Lower leg skin (tissue), 4 donors: Measurements from ENCODE around the gene UBN1. TPM values are rescaled to one million over a fixed set of nuclear protein-coding genes. Genes with fewer than 3 reads are reported as not detected.

Experiments
- DNase-seq, 2 donors: peaks; one replicate each; pipeline ENCODE4 v3.0.0-alpha.2; 2019; ENCODE audit warnings: low spot score in 2 of 2
- H3K4me3 ChIP-seq: fragments of 200-600 bp; sonication (generic); 2 replicates; pipeline ENCODE4 v1.5.1; 2017; ENCODE audit warnings: mild to moderate bottlenecking, low read depth; ENCODE audit not compliant: poor library complexity, severe bottlenecking
- POLR2A ChIP-seq, 2 donors: fragments of 450-650 bp; IDR thresholded peaks; one replicate each; pipeline ENCODE4 v1.6.1; 2016 to 2017; ENCODE audit warnings: antibody characterized with exemption in 2 of 2, mild to moderate bottlenecking in 1 of 2, moderate library complexity in 1 of 2
- WGBS, 2 donors: methylation state at CpG; one replicate each; pipeline ENCODE4 v1.1.5; 2018; 5-methylcytosine and 5-hydroxymethylcytosine counted together
- intact Hi-C: fragments of 100-400 bp; cut with DNase I; formaldehyde crosslinking; loops from one replicate; pipeline ENCODE4 v1.15.0; 2023; ENCODE audit warnings: low total_unique reads
- total RNA-seq, 4 donors: library from RNA; depleted of rRNA; stranded (reverse); fragments of >200 nt; gene quantifications; one replicate each; pipeline ENCODE4 v1.1.0, GENCODE V29; 2016
- TF ChIP-seq, protein P1 (sequence below), 3 donors: fragments of 450-650 bp; IDR thresholded peaks; one replicate each; pipeline ENCODE4 v1.5.1; 2016; ENCODE audit warnings: antibody characterized with exemption in 3 of 3, mild to moderate bottlenecking in 3 of 3, moderate library complexity in 2 of 3

The UBN1 gene
- total RNA-seq, 4 donors from 2014 or later = 20.7 to 38.3 (median 27.9) TPM

GRCh38 chr16:4931381-4931780 is 84.1 kb downstream of the UBN1 start:
- 48 to 61% methylated on average over 11 of the region's 11 CpGs for WGBS, 2 donors
- intact Hi-C loops = no loop called here
- DNase-seq = no peak
- H3K4me3 ChIP-seq = no peak overlapping the region
- TF ChIP-seq POLR2A (IDR thresholded peaks at IDR 0.05) = no peak
- TF ChIP-seq, protein P1, sequence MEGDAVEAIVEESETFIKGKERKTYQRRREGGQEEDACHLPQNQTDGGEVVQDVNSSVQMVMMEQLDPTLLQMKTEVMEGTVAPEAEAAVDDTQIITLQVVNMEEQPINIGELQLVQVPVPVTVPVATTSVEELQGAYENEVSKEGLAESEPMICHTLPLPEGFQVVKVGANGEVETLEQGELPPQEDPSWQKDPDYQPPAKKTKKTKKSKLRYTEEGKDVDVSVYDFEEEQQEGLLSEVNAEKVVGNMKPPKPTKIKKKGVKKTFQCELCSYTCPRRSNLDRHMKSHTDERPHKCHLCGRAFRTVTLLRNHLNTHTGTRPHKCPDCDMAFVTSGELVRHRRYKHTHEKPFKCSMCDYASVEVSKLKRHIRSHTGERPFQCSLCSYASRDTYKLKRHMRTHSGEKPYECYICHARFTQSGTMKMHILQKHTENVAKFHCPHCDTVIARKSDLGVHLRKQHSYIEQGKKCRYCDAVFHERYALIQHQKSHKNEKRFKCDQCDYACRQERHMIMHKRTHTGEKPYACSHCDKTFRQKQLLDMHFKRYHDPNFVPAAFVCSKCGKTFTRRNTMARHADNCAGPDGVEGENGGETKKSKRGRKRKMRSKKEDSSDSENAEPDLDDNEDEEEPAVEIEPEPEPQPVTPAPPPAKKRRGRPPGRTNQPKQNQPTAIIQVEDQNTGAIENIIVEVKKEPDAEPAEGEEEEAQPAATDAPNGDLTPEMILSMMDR (IDR thresholded peaks at IDR 0.05) = no peak

Other genes starting within 250 kb of the UBN1 start
- gene UBALD1, start 232.6 kb upstream of the UBN1 start, total RNA-seq = 10 to 100 TPM in 3 of 4 donors, 1 to 10 TPM in 1; 9.8 to 14.9 (median 14.3) TPM
- 10 to 100 TPM; 35.3 to 53.4 (median 40.1) TPM for gene MGRN1, start 222.7 kb upstream of the UBN1 start, total RNA-seq
- 10 to 100 TPM; 18.5 to 27.8 (median 23.6) TPM for gene NUDT16L1, start 153.9 kb upstream of the UBN1 start, total RNA-seq
- gene ANKS3, start 113.2 kb upstream of the UBN1 start, total RNA-seq = 10 to 100 TPM; 10.4 to 28.8 (median 17.4) TPM
- 1 to 10 TPM in 1 of 4 donors, under 1 TPM in 1, not detected in 2; 0.16 to 1.4 TPM for gene DNAAF8, start 112.9 kb upstream of the UBN1 start, total RNA-seq
- gene ZNF500, start 80.3 kb upstream of the UBN1 start, total RNA-seq = 10 to 100 TPM; 12.6 to 23.3 (median 20.5) TPM
- gene SEPTIN12, start 59.1 kb upstream of the UBN1 start, total RNA-seq = not detected
- gene SMIM22, start 52.1 kb upstream of the UBN1 start, total RNA-seq = 10 to 100 TPM in 1 of 4 donors, 1 to 10 TPM in 2, not detected in 1; 6.6 to 10.6 (median 7.6) TPM
- 10 to 100 TPM in 2 of 4 donors, 1 to 10 TPM in 2; 7.3 to 15.8 (median 10.2) TPM for gene ROGDI, start 44.8 kb upstream of the UBN1 start, total RNA-seq
- 10 to 100 TPM; 36.8 to 52.6 (median 51.3) TPM for gene GLYR1, start 193 bp upstream of the UBN1 start, total RNA-seq
- 100 to 1,000 TPM; 445 to 545 (median 495) TPM for gene PPL, start 89.7 kb downstream of the UBN1 start, total RNA-seq
- 1 to 10 TPM in 2 of 4 donors, under 1 TPM in 2; 0.91 to 2.6 (median 1.3) TPM for gene SEC14L5, start 110.8 kb downstream of the UBN1 start, total RNA-seq
- 10 to 100 TPM; 27.6 to 85.1 (median 45.1) TPM for gene NAGPA, start 186.5 kb downstream of the UBN1 start, total RNA-seq
- gene C16orf89, start 218.5 kb downstream of the UBN1 start, total RNA-seq = under 1 TPM in 1 of 4 donors, not detected in 3; 0.12 TPM
- 10 to 100 TPM; 10.9 to 31.5 (median 17.0) TPM for gene ALG1, start 224.4 kb downstream of the UBN1 start, total RNA-seq